ENCODE results near the gene UBAC2.

Gene UBAC2

DNA sequence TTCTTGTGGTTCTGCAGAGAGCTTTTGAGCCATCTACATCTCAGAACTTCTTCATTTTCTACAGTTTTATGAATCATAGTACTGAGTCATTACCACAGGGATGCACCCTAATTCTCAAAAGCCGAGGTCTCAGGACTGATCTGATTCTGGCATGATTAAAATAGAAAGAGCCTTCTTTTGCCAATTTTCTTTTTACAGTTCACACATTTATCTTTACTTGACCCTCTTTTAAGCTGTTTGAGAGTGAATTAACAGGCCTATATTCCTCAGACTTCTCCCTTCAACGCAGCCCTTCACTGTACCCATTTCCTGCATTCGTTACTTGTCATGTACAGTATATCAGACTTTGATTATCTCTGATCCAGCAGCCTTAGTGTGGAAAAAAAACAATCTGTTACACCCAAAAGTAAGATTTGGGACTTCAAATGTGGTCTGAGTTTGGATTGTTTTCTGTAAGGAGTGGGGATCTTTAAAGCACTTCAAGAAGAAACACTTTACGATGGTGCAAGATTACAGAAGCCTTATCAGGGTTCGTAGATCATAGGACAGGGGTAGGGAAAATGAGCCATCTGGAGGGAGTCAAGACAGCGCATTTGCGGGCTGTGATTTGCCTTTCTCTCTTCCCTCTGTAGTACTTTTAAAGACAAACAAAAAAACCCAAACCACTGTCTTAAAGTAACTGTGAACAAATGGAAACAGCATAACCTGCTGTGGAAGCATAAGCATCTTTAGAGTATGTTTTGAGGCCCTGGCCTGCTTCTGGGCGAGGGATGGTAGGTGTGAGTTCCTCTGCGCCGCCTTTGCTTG lies 121.8 kb downstream of the UBAC2 start:
- Histone ChIP-seq H3K36me3 (ENCODE audit: control insufficient read depth, insufficient read depth, low read length) (peaks cover 24% of the 10 kb centered on the region; the same call in 1 of the 2 replicates), H3K9ac (ENCODE audit: low read depth, low read length) (no peak overlapping the region), H3K9me3 (ENCODE audit: control insufficient read depth, insufficient read depth, low read length) (no peaks in the 10 kb centered on the region), H3K27me3 (ENCODE audit: control insufficient read depth, insufficient read depth, low read length) (no peaks in the 10 kb centered on the region), H3K27ac (ENCODE audit: low read depth, low read length) (no peak overlapping the region), H3K4me1 (ENCODE audit: control insufficient read depth, insufficient read depth, low read length) (no peaks in the 10 kb centered on the region), H3K4me3 (ENCODE audit: low read depth, low read length) (no peak overlapping the region)

DNA sequence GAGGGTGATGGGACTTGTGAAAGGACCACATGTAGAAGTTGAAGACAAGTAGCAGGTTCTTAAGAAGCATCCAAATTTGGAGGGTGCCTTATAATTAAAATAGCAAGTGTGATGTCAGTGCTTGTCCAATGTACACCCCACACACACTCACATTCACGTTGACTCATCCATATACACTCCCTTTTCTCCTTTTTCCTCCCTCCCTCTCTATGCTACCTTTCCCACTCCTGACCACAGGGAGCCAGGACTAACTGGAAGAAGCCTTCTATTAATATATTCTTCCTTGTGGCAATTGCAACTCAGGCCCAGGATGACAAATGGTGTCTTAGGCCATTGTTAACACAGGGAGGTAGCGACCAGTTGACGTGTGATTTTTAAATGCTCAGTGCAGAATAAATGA lies 122.8 kb downstream of the UBAC2 start:
- H3K27me3 ChIP-seq (ENCODE audit: control insufficient read depth, insufficient read depth, low read length): no peaks in the 10 kb centered on the region
- no peaks in the 10 kb centered on the region for H3K9me3 ChIP-seq (ENCODE audit: control insufficient read depth, insufficient read depth, low read length)
- no peak overlapping the region for H3K27ac ChIP-seq (ENCODE audit: low read depth, low read length)
- peaks cover 29% of the 10 kb centered on the region; the same call in 1 of the 2 replicates for H3K36me3 ChIP-seq (ENCODE audit: control insufficient read depth, insufficient read depth, low read length)
- H3K4me3 ChIP-seq (ENCODE audit: low read depth, low read length): no peak overlapping the region
- no peak overlapping the region for H3K9ac ChIP-seq (ENCODE audit: low read depth, low read length)
- no peaks in the 10 kb centered on the region for H3K4me1 ChIP-seq (ENCODE audit: control insufficient read depth, insufficient read depth, low read length)

DNA sequence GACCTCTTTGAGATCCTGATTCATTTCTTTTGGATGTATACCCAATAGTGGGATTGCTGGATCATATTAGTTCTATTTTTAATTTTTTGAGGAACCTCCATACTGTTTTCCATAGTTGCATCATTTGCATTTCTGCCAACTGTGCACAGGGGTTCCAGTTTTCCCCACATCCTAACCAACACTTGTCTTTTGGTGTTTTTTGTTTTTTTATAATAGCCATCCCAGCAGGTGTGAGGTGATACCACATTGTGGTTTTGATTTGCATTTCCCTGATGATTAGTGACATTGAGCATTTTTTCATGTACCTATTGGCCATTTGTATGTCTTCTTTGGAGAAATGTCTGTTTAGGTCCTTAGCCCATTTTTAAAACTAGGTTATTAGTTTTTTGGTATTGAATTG lies 125.4 kb downstream of the UBAC2 start:
- no peaks in the 10 kb centered on the region for H3K9me3 ChIP-seq (ENCODE audit: control insufficient read depth, insufficient read depth, low read length)
- no peaks in the 10 kb centered on the region for H3K27me3 ChIP-seq (ENCODE audit: control insufficient read depth, insufficient read depth, low read length)
- no peaks in the 10 kb centered on the region for H3K4me1 ChIP-seq (ENCODE audit: control insufficient read depth, insufficient read depth, low read length)
- no peak overlapping the region for H3K27ac ChIP-seq (ENCODE audit: low read depth, low read length)
- H3K9ac ChIP-seq (ENCODE audit: low read depth, low read length): no peak overlapping the region
- H3K36me3 ChIP-seq (ENCODE audit: control insufficient read depth, insufficient read depth, low read length): peaks cover 34% of the 10 kb centered on the region; the same call in 1 of the 2 replicates
- no peak overlapping the region for H3K4me3 ChIP-seq (ENCODE audit: low read depth, low read length)

DNA sequence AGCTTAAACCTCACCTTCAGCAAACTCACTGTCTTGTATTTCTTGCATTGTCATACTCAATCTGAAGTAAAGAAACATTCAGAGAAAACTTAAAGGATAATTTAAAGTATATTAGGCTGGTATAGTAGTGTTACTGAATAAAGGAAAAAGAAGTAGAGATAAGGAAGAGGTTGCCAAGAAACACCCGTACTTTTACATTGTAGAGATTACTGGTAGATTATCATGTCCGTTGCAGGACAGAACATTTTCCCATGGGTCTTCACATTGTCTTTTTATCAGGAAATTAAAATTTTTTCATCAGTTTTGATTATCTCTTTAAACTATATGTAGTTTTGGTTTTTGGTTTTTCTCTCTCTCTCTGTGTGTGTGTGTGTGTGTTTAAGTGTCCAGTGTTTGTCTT lies 126.5 kb downstream of the UBAC2 start:
- no peaks in the 10 kb centered on the region for H3K27me3 ChIP-seq (ENCODE audit: control insufficient read depth, insufficient read depth, low read length)
- no peak overlapping the region for H3K27ac ChIP-seq (ENCODE audit: low read depth, low read length)
- H3K4me3 ChIP-seq (ENCODE audit: low read depth, low read length): no peak overlapping the region
- no peaks in the 10 kb centered on the region for H3K4me1 ChIP-seq (ENCODE audit: control insufficient read depth, insufficient read depth, low read length)
- peaks cover 32% of the 10 kb centered on the region; the same call in 1 of the 2 replicates for H3K36me3 ChIP-seq (ENCODE audit: control insufficient read depth, insufficient read depth, low read length)
- H3K9me3 ChIP-seq (ENCODE audit: control insufficient read depth, insufficient read depth, low read length): no peaks in the 10 kb centered on the region
- no peak overlapping the region for H3K9ac ChIP-seq (ENCODE audit: low read depth, low read length)

DNA sequence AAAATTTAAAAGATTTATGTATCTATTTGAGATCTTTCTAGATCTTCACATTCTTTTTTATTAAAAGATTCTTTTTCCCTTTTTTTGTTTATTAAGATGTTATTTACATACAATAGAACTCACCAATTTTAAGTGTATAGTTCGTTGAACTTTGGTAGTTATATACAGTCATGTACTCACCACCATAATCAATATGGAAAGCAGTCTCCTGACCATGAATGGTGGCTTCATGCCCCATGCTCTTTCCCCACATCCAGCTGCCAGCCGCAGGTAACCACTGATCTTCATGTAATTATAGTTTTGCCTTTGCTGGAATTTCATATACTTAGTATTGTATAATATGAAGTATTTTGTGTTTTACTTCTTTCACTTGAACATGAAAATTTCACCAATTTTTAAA lies 127.1 kb downstream of the UBAC2 start:
- no peak overlapping the region for H3K4me3 ChIP-seq (ENCODE audit: low read depth, low read length)
- H3K27ac ChIP-seq (ENCODE audit: low read depth, low read length): no peak overlapping the region
- H3K27me3 ChIP-seq (ENCODE audit: control insufficient read depth, insufficient read depth, low read length): no peaks in the 10 kb centered on the region
- H3K9me3 ChIP-seq (ENCODE audit: control insufficient read depth, insufficient read depth, low read length): no peaks in the 10 kb centered on the region
- H3K4me1 ChIP-seq (ENCODE audit: control insufficient read depth, insufficient read depth, low read length): no peaks in the 10 kb centered on the region
- H3K9ac ChIP-seq (ENCODE audit: low read depth, low read length): no peak overlapping the region
- H3K36me3 ChIP-seq (ENCODE audit: control insufficient read depth, insufficient read depth, low read length): peaks cover 28% of the 10 kb centered on the region; the same call in 1 of the 2 replicates

DNA sequence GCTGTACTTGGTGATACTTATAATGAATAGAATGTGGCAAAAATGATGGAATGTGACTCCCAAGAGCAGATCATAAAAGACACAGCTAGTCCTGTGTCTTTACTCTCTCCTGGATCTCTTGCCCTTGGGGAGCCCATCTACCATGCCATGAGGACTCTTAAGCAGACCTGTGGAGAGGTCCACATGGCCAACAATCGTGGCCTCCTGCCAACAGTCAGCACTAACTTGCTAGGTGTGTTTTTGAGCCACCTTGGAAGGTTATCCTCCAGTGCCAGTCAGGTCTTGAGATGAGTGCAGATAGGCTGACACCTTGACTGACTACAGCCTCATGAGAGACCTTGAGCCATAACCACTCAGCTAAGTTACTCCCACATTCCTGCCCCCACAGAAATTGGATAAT lies 128.8 kb downstream of the UBAC2 start:
- Histone ChIP-seq H3K4me1 (ENCODE audit: control insufficient read depth, insufficient read depth, low read length) (no peaks in the 10 kb centered on the region), H3K9me3 (ENCODE audit: control insufficient read depth, insufficient read depth, low read length) (no peaks in the 10 kb centered on the region), H3K9ac (ENCODE audit: low read depth, low read length) (no peak overlapping the region), H3K36me3 (ENCODE audit: control insufficient read depth, insufficient read depth, low read length) (peaks cover 18% of the 10 kb centered on the region; the same call in 1 of the 2 replicates), H3K27ac (ENCODE audit: low read depth, low read length) (no peak overlapping the region), H3K27me3 (ENCODE audit: control insufficient read depth, insufficient read depth, low read length) (no peaks in the 10 kb centered on the region), H3K4me3 (ENCODE audit: low read depth, low read length) (no peak overlapping the region)

DNA sequence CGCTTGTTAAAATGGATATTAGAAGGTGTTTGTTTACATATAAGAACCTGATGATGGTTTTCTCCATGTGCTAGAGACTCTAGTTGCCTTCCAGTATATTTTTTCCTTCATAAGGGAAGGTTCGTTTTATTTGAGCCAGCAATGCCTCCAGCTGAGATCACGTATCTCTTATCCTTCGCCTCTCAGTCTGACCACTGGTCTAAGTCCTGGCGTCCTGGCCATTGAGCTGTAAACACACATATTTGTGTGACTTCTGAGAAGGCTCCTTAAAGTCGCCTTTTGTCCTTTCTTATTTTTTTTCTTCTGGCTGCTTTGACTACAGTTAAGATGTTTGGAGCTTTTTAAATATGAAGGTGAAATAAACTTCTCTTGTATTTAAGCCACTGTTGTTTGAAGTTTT lies 130.3 kb downstream of the UBAC2 start:
- Histone ChIP-seq H3K4me1 (ENCODE audit: control insufficient read depth, insufficient read depth, low read length) (0 out of 2 replicates have a peak, but pooled peaks cover under 1% of the 10 kb centered on the region), H3K9ac (ENCODE audit: low read depth, low read length) (no peak overlapping the region), H3K27ac (ENCODE audit: low read depth, low read length) (no peak overlapping the region)

DNA sequence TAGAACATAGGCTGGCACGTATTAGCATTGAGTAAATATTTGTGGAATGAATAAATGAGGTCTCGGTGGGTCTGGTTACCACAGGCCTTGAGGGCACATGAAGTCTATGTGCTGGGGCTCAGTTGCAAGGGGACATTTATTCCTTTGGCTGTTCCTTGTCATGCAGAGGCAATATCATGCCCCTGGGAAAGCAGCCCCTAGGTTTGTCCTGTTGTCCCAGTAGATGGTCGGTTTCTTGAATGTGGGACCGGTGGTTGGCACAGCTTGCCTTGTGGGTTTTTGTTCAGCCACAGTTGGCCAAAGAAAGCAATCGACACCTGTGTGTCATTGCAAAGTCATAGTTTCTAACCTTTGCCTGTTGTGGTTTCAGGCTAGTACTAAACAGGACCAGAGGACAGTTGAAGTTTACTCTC lies 131.2 kb downstream of the UBAC2 start:
- Histone ChIP-seq H3K4me3 (ENCODE audit: low read depth, low read length) (no peak overlapping the region), H3K9ac (ENCODE audit: low read depth, low read length) (no peak overlapping the region), H3K9me3 (ENCODE audit: control insufficient read depth, insufficient read depth, low read length) (no peaks in the 10 kb centered on the region), H3K27ac (ENCODE audit: low read depth, low read length) (no peak overlapping the region), H3K27me3 (ENCODE audit: control insufficient read depth, insufficient read depth, low read length) (no peaks in the 10 kb centered on the region), H3K36me3 (ENCODE audit: control insufficient read depth, insufficient read depth, low read length) (peaks cover 21% of the 10 kb centered on the region; the same call in 1 of the 2 replicates), H3K4me1 (ENCODE audit: control insufficient read depth, insufficient read depth, low read length) (peaks cover 10% of the 10 kb centered on the region; the same call in 1 of the 2 replicates)

More for the DNA sequence above, 130.3 kb downstream of the UBAC2 start:
- H3K27me3 ChIP-seq (ENCODE audit: control insufficient read depth, insufficient read depth, low read length): no peaks in the 10 kb centered on the region
- no peaks in the 10 kb centered on the region for H3K9me3 ChIP-seq (ENCODE audit: control insufficient read depth, insufficient read depth, low read length)
- no peak overlapping the region for H3K4me3 ChIP-seq (ENCODE audit: low read depth, low read length)
- peaks cover 20% of the 10 kb centered on the region; the same call in 1 of the 2 replicates for H3K36me3 ChIP-seq (ENCODE audit: control insufficient read depth, insufficient read depth, low read length)

DNA sequence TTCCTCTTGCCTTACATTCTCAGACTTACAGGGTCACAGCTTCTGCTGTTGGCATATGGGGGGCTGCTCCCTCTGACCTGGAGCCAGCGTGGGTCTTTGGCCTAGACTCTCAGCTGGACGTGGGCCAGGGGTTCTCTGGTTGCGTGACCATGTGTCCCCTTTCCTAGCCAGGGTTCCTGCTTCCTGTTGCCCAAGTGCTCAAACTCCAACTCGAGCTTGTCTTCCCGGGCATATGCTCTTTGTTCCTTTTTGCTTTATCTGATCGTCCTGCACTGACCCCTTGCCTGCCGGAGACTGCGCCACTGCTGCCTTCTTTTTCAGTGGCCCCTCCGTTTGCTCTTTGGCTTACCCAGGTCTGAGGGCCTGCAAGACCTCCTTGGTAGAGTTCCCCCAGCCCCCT lies 131.8 kb downstream of the UBAC2 start:
- no peaks in the 10 kb centered on the region for H3K9me3 ChIP-seq (ENCODE audit: control insufficient read depth, insufficient read depth, low read length)
- H3K36me3 ChIP-seq (ENCODE audit: control insufficient read depth, insufficient read depth, low read length): peaks cover 21% of the 10 kb centered on the region; the same call in 1 of the 2 replicates
- H3K27ac ChIP-seq (ENCODE audit: low read depth, low read length): no peak overlapping the region
- H3K27me3 ChIP-seq (ENCODE audit: control insufficient read depth, insufficient read depth, low read length): no peaks in the 10 kb centered on the region
- H3K9ac ChIP-seq (ENCODE audit: low read depth, low read length): no peak overlapping the region
- H3K4me3 ChIP-seq (ENCODE audit: low read depth, low read length): no peak overlapping the region
- H3K4me1 ChIP-seq (ENCODE audit: control insufficient read depth, insufficient read depth, low read length): peaks cover 11% of the 10 kb centered on the region; the same call in 1 of the 2 replicates

DNA sequence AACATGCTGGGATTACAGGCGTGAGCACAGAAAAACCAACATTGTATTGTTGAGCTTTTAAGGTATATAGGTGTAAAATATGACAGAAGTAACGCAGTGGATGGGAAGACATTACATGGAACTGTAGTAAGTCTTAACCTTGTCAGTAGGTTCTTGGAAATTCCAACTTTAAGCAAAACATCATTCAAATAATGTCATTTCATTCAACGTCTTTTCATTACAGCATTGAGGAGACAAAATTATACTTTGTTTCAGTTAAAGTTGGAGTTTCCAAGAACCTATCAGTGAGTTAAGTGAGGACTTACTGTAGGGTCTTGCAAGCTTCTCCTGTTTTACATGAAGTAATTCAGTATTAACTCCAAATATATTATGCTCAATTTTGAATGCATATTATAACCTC lies 133.6 kb downstream of the UBAC2 start:
- Histone ChIP-seq H3K9me3 (ENCODE audit: control insufficient read depth, insufficient read depth, low read length) (no peaks in the 10 kb centered on the region), H3K27ac (ENCODE audit: low read depth, low read length) (no peak overlapping the region), H3K36me3 (ENCODE audit: control insufficient read depth, insufficient read depth, low read length) (peaks cover 13% of the 10 kb centered on the region; the same call in 1 of the 2 replicates), H3K4me3 (ENCODE audit: low read depth, low read length) (no peak overlapping the region), H3K9ac (ENCODE audit: low read depth, low read length) (no peak overlapping the region), H3K27me3 (ENCODE audit: control insufficient read depth, insufficient read depth, low read length) (no peaks in the 10 kb centered on the region), H3K4me1 (ENCODE audit: control insufficient read depth, insufficient read depth, low read length) (peaks cover 11% of the 10 kb centered on the region; the same call in 1 of the 2 replicates)

DNA sequence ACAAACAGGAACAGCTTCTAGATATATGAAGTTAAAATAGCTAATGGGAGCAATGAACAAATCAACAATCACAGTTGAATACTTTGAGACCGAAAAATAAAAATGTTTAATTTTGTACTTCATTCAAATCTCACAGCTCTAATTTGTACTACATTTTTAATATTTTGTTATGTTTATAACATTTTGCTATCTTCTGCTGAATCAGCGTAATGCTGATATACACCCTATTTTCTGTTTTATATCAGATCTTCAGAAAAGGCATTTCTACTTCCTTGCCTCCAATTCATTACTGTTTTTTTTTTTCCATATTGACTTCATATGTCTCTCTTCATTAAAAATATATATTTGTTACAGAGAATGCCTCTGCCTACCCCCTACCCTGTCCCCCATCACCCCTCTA lies 134.4 kb downstream of the UBAC2 start:
- peaks cover 11% of the 10 kb centered on the region; the same call in 1 of the 2 replicates for H3K4me1 ChIP-seq (ENCODE audit: control insufficient read depth, insufficient read depth, low read length)
- H3K4me3 ChIP-seq (ENCODE audit: low read depth, low read length): no peak overlapping the region
- H3K9ac ChIP-seq (ENCODE audit: low read depth, low read length): no peak overlapping the region
- H3K27ac ChIP-seq (ENCODE audit: low read depth, low read length): no peak overlapping the region
- H3K27me3 ChIP-seq (ENCODE audit: control insufficient read depth, insufficient read depth, low read length): no peaks in the 10 kb centered on the region
- H3K36me3 ChIP-seq (ENCODE audit: control insufficient read depth, insufficient read depth, low read length): peaks cover 7% of the 10 kb centered on the region
- H3K9me3 ChIP-seq (ENCODE audit: control insufficient read depth, insufficient read depth, low read length): no peaks in the 10 kb centered on the region

Data from HUES48 (cell line).